ENCODE measurements around the gene PSKH1.

The PSKH1 gene

DNA sequence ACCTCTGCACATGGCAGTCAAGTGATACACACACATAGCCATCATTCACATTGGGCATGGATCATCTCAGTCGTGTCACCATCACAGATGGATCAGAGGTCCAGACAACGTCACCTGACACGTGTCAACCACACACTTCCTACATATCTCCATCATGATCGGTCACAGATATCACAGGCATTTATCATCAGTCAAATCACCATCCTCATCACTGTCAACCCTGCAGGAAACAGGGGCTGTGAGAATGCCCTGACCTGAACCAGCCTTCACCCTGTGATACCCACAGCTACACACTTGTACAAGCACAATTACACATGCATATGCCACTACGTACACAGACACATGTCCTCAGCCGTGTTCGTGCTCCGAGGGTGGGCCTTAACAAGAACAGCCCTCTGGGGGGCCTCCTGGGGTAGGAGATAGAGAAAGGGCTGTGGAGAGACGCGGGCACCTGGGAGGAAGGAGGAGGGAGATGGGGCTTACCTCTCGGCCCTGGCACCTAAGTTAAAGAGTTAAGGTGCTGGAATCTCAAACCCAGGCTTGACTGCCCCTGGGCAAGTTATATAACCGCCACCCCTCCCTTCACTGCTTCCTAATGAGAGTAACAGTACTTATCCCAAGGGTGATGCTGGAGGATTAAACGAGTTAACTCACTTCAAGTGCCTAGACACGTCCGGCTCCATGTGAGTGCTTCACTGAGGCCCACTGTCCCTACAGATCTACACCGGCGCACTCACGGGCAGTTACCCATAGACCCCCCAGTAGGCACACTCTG is 74.3 kb downstream of the PSKH1 start:
- TF ChIP-seq, protein P1, sequence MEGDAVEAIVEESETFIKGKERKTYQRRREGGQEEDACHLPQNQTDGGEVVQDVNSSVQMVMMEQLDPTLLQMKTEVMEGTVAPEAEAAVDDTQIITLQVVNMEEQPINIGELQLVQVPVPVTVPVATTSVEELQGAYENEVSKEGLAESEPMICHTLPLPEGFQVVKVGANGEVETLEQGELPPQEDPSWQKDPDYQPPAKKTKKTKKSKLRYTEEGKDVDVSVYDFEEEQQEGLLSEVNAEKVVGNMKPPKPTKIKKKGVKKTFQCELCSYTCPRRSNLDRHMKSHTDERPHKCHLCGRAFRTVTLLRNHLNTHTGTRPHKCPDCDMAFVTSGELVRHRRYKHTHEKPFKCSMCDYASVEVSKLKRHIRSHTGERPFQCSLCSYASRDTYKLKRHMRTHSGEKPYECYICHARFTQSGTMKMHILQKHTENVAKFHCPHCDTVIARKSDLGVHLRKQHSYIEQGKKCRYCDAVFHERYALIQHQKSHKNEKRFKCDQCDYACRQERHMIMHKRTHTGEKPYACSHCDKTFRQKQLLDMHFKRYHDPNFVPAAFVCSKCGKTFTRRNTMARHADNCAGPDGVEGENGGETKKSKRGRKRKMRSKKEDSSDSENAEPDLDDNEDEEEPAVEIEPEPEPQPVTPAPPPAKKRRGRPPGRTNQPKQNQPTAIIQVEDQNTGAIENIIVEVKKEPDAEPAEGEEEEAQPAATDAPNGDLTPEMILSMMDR (IDR thresholded peaks at IDR 0.05): no peak

DNA sequence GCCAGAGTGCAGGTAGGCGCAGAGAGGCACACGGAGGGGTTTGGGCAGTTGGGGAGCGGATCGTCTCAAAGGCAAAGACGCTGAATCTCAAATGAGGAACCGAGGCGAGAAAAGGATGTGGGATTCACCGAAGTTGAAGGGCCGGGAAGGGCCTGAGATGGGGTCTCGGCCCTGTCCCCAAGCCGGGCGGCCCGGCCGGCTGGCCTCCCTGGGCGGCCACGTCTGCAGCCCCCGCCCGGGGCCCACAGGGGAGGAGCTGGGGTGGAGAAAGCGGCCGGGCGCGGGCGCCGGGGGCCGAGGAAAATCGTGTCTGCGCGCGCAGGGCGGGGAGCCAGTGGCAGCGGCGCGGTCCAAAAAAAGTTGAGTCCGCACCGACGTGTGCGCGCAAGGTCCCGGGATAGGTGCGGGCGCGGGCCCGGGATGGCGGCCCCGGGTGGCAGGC is 74.9 kb downstream of the PSKH1 start:
- TF ChIP-seq, protein P1 (IDR thresholded peaks at IDR 0.05): no peak
- H3K4me3 ChIP-seq (ENCODE audit: low read depth, low read length): peak overlapping the region; percentile 84
- peaks cover 5% of the 10 kb centered on the region for H3K79me2 ChIP-seq
- no peaks in the 10 kb centered on the region for H3K9me3 ChIP-seq (ENCODE audit: control insufficient read depth, low read length)
- H3K4me2 ChIP-seq (ENCODE audit: low read length): peak overlapping the region; percentile 99
- no peaks in the 10 kb centered on the region for H3K36me3 ChIP-seq (ENCODE audit: control insufficient read depth, insufficient read depth, low read length)
- no peaks in the 10 kb centered on the region for H3K27me3 ChIP-seq (ENCODE audit: control insufficient read depth, insufficient read depth, low read length)
- peak overlapping the region; percentile 71 for H2AFZ ChIP-seq
- H3K4me1 ChIP-seq: peaks cover 36% of the 10 kb centered on the region
- H3K27ac ChIP-seq: peak overlapping the region; percentile 67
- no peak overlapping the region for H3K9ac ChIP-seq

More for the DNA sequence above, 74.3 kb downstream of the PSKH1 start:
- H2AFZ ChIP-seq: peak overlapping the region; percentile 71
- H3K36me3 ChIP-seq (ENCODE audit: control insufficient read depth, insufficient read depth, low read length): no peaks in the 10 kb centered on the region
- H3K9me3 ChIP-seq (ENCODE audit: control insufficient read depth, low read length): no peaks in the 10 kb centered on the region
- peaks cover 11% of the 10 kb centered on the region for H3K79me2 ChIP-seq
- H3K9ac ChIP-seq: no peak overlapping the region
- peak overlapping the region; percentile 99 for H3K4me2 ChIP-seq (ENCODE audit: low read length)
- H3K27ac ChIP-seq: peak overlapping the region; percentile 67
- H3K4me3 ChIP-seq (ENCODE audit: low read depth, low read length): peak overlapping the region; percentile 84
- H3K27me3 ChIP-seq (ENCODE audit: control insufficient read depth, insufficient read depth, low read length): no peaks in the 10 kb centered on the region
- H3K4me1 ChIP-seq: peaks cover 36% of the 10 kb centered on the region

DNA sequence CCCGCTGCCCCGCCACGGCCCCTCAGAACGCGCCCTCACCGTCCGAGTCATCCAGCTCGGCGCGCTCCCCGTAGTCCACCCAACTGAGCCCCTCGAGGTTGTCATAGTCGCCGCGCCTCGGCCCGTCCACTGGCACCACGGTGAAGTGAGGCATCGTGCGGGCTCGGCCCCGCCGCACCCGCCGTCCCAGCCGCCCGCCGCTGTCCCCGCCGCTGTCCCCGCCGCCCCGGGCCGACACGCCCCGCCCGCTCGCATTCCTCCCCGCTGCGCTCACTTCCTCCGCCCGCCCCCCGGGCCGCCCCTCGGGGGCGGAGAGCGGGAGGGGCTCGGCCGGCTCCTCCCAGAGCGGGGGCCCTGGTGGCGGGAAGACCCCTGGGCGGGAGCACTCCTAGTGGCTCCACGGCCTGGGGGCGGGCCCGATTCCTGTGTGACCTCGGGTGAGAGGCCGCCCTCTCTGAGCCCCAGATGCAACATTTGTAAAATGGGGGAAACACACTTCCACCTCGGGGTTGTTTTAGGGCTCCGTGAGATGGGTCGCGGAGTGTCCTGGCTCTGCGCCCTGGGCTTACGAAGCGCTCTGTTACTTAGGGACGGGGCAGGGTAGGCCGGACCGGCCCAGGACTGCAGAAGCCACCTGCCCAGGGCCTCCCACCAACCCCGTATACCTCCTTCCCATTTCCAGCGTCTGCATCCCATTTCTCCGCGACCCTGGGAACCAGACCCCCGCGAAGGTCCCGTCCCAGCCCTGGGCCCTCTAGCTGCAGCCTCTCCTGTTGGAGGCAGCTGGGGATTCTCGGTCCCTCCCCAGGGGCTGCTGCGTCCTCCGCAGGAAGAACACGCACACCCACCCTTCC is 75.6 kb downstream of the PSKH1 start, which contains the start of gene SLC12A4:
Gene SLC12A4 (minus strand): TSS at position 238 of the 854 bp plus-strand sequence. CDS start 84 bp downstream, at position 154.
- TF ChIP-seq, protein P1 (IDR thresholded peaks at IDR 0.05): no peak
- H3K4me2 ChIP-seq (ENCODE audit: low read length): peak within 1 kb of the TSS; percentile 99
- peak within 1 kb of the TSS; percentile 67 for H3K27ac ChIP-seq
- H3K4me3 ChIP-seq (ENCODE audit: low read depth, low read length): peak within 1 kb of the TSS; percentile 84
- peak within 1 kb of the TSS; percentile 97 for H2AFZ ChIP-seq
- no peaks in the 10 kb centered on the region for H3K36me3 ChIP-seq (ENCODE audit: control insufficient read depth, insufficient read depth, low read length)
- H3K4me1 ChIP-seq: peaks cover 31% of the 10 kb centered on the region
- H3K9me3 ChIP-seq (ENCODE audit: control insufficient read depth, low read length): no peaks in the 10 kb centered on the region
- no peaks in the 10 kb centered on the region for H3K27me3 ChIP-seq (ENCODE audit: control insufficient read depth, insufficient read depth, low read length)
- no peaks in the 10 kb centered on the region for H3K79me2 ChIP-seq
- peak within 1 kb of the TSS; percentile 46 for H3K9ac ChIP-seq

DNA sequence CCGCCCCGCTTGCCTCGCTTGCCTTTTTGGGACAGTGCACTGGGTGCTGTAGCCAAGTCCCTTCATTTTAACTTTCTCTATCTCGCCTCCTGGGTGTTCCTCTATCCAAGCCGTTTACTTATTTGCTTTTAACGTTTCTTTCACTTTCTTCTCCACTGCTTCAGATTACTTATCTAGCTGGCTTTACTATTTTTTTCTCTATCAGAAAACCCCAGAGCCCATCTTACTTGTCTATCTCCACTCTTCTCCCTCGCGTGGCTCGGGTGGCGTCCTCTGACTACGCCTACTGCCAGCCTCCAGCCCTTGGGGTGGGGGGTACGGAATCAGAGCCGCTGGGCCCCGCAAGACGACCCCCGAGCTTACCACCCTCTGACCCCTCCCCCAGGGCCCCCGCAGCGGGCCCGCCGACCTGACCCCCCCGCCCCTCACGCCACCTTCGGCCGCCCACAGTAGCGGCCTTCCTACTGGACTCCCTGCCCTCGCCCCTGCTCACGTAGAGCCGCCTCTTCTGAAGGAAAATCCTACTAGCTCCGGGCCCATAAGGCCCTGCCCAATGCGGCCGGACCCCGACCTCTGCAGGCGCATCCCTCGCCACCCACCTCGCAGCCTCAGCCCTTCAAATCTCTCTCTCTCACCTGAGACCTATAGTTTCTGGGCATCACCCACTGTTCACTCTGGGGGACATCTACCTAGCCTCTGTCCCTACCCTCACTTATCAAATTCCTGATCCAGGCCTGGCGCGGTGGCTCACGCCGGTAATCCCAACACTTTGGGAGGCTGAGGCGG is 76.4 kb downstream of the PSKH1 start:
- no peaks in the 10 kb centered on the region for H3K36me3 ChIP-seq (ENCODE audit: control insufficient read depth, insufficient read depth, low read length)
- H3K27me3 ChIP-seq (ENCODE audit: control insufficient read depth, insufficient read depth, low read length): no peaks in the 10 kb centered on the region
- no peaks in the 10 kb centered on the region for H3K79me2 ChIP-seq
- TF ChIP-seq, protein P1 (IDR thresholded peaks at IDR 0.05): no peak
- peak overlapping the region; percentile 84 for H3K4me3 ChIP-seq (ENCODE audit: low read depth, low read length)
- peak overlapping the region; percentile 97 for H2AFZ ChIP-seq
- no peaks in the 10 kb centered on the region for H3K9me3 ChIP-seq (ENCODE audit: control insufficient read depth, low read length)
- H3K9ac ChIP-seq: no peak overlapping the region
- peak overlapping the region; percentile 99 for H3K4me2 ChIP-seq (ENCODE audit: low read length)
- peak overlapping the region; percentile 67 for H3K27ac ChIP-seq
- H3K4me1 ChIP-seq: peaks cover 23% of the 10 kb centered on the region
